Putamen (tissue), 1 donor: ENCODE data around the gene CD96.
"Not testable (repeated sequence)": the region's sequence is repeated elsewhere in the genome, so short reads cannot be mapped to it uniquely, and the experiment has no call there.

Experiments used
- DNase-seq: peaks from one replicate; pipeline ENCODE4 v3.0.0-alpha.2; 2016; ENCODE audit warnings: low spot score

CD96 gene

DNA sequence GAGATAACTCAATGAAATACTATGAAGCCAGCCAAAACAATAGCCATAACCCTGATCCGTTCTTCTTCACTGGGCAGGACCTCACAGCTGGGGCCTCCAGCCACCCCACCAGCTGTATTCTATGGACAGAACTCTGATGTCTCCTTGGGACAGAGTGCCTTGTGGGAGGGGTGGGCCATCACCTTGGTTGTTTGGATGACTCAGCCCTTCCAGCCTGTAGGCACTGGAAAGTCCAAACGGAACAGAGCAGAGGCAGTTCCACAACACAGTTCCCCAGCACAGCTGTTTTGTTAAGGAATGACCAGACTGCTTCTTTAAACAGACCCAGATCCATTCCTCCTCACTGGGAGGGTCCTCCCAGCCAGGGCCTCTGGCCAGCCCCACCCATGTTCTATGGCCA is 85.1 kb downstream of the CD96 start:
- no peak for DNase-seq

DNA sequence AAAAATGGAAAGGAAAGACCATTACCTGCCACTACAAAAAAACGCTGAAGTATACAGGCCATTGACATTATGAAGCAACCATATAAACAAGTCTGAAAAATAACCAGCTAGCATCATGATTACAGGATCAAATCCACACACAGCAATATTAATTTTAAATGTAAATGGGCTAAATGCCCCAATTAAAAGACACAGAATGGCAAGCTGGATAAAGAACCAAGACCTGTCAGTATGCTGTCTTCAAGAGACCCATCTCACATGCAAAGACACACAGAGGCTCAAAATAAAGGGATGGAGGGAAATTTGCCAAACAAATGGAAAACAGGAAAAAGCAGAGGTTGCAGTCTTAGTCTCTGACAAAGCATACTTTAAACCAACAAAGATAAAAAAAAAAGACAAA is 87.0 kb downstream of the CD96 start:
- not testable (repeated sequence) for DNase-seq

DNA sequence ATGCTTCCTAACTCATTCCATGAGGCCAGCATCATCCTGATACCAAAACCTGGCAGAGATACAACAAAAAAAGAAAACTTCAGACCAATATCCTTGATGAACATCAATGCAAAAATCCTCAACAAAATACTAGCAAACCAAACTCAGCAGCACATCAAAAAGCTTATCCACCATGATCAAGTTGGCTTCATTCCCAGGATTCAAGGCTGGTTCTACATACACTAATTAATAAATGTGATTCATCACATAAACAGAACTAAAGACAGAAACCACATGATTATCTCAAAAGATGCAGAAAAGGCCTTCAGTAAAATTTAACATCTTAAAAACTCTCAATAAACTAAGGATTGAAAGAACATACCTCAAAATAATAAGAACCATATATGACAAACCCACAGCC is 88.6 kb downstream of the CD96 start:
- not testable (repeated sequence) for DNase-seq

DNA sequence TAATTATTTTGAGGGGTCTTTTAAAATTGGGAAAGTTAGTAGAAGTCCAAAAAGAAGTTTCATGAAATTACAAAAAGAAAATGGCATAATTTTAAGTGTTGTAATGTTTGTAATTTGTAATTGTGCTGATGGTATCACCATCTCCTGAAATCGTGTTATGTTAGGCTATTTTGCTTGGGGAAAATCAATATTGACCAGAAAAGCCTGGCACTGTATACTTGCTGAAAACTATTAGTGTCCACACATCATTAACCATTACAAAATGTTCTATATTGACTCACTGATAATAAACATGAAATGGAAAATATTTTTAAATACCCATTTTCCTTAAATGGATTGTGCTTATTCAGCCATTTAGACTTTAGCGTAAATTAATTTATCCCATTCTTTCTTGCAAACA is 93.4 kb downstream of the CD96 start:
- DNase-seq, result no peak

DNA sequence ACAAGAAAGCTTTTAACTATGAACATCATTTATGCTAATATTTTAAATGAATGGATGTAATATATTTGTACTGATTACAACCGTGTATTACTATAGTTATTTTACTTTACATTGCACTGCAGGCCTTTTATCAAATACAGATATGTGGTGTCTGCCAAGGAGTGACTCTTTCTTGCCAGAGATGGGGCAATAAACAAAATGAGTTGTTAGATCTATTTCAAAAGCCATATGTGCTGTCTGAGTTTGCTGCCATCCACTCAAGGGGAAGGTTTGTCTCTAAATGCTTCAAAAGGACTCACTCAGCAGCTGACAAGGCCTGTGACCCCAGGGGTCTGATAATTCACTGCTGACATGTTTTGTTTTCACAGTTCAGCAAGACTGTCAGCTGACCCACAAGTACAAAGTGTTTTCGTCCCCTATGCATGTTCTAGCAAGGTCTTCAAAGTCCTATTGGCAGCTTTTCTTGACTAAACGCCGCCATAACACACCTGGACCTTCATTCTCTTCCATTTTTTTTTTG is 94.4 kb downstream of the CD96 start:
- DNase-seq, result no peak

DNA sequence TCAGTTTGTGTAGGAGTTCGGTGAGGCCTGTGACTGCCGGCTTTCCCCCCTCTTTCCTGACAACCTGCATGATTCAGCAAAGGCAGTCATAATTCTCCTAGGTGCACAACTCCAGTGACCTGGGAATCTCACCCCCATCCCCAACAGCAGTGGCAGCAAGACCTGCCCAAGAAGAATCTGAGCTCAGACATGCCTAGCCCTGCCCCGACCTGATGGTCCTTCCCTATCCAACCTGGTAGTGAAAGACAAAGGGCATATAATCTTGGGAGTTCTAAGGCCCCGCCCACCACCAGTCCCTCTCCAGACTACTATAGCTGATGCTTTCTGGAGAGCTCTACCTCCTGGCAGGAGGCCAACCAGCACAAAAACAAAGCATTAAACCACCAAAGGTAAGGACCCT is 97.3 kb downstream of the CD96 start:
- DNase-seq, result no peak

DNA sequence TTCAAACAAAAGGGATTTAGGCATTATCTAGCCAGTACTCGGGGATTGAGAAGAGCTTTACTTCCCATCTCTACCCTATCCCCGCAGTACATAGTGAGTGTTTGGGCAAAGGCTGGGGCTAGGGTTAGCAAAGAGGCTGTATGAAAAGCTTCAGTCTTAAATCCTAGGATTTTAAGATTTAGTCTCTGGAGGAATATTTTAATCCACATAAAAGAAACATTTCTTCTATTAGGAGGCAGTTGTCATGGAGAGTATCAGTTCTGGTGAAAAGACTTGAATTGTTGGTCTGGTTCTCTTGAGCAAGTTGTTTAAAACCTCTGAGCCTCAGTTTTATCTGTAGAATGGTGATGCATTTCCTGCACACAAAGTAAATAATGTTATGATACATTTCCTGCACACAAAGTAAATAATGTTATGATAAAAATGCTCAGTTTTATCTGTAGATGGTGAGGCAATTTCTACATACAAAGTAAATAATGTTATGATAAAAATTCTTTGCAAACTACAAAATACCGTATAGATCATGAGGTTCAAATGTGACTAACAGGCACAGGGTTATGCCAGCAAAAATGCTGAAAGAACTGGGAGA is 107.1 kb downstream of the CD96 start:
- no peak for DNase-seq

DNA sequence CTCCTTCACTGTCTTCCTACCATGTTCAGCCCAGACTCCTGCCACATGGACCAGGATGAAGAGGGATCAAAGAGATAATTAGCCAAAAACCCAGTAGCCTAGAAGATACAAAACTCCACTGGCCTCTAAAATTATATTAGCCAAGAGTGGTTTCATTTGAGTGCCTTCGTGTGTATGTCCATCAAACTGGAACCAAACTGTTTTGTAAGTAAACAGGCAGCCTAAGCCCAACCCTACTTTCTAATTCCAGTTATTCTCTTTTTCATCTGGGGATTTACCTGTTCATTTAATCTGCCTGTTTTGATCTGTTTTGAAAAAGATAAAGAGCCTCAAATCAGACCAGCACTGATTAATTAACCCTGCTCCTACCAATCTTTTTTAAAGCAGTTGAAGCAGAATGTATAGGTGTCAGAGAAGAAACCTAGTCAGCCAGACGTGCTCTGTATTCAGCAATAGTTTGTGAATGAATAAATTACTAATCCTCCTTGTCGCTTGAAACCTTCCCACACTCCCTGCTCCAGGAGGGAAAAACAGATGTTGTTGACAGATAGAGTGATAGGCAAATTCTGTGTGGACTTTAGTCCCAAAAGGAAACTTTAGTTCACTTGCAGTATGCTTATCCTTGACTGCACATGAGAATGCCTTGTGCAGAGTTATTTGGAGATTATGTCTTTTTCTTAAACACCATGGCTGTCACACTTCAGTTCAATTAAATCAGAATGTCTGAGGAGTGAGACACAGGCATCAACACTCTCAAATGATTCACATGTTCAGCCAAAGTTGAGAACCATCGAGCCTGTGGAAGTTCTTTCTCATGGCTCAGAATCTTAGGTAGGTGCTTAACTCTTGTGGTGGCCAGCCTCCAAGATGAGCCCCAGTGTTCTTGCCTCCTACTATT is 108.6 kb downstream of the CD96 start:
- DNase-seq, result no peak

DNA sequence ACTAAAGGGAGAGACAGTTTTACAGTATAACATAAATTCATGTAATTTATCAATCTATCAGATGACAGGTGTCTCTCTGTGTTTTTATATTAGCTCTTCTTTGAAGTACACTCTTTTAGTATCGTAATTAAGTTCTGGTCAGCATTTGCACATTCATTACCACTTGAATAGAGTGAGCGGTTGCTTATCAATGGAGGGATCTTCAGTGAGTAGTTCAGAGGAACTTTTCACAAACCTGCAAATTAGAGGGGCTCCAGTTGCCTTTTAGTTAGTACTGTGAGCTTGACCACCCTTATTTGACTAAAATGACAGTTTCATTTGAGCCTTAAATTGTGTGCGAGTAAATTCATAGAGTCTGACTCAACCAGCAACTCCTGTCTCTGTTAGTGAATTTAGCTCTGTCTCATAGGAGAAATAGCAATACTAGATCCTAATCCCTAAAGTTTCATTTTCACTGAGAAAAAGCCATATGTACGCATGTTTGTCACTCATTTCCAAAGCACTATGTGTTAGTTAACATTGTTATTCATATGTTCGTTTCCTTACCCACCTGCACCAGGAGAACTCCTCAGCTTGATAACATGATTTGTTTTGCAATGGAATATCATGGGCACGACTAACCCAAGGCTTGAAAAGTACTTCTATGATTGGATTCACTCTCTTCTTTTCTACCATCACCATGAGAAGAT is 110.6 kb downstream of the CD96 start:
- no peak for DNase-seq

DNA sequence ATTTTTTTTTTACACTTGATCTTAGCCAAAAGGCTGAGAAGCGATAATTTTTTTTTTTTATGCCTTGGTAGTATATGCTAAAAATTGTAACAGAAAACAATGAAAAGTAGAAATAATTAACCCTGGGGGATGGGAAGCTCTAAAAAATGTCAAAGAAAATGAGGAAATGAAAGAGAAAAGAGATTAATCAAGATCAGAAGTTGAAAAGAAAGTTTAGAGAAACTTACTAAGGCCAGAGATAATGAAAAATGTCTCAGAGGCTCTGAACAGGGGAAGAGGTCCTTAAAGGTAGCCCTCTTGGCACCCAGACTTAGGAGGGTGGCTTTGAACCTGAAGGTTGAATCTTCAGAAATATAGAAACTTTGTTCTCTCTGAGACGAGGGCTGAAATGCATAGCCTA is 111.8 kb downstream of the CD96 start:
- no peak for DNase-seq

DNA sequence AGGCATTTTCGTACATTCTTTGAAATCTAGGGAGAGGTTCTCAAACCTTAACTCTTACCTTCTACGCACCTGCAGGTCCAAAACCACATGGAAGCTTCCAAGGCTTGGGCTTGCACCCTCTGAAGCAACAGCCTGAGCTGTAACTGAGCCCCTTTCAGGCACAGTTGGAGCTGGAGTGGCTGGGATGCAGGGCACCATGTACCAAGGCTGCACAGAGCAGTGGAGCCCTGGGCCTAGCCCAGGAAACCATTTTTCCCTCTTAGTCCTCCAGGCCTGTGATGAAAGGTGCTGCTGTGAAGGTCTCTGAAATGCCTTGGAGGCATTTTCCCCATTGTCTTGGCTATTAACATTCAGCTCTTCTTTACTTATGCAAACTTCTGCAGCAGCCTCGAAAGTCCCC is 120.0 kb downstream of the CD96 start:
- DNase-seq, result no peak

DNA sequence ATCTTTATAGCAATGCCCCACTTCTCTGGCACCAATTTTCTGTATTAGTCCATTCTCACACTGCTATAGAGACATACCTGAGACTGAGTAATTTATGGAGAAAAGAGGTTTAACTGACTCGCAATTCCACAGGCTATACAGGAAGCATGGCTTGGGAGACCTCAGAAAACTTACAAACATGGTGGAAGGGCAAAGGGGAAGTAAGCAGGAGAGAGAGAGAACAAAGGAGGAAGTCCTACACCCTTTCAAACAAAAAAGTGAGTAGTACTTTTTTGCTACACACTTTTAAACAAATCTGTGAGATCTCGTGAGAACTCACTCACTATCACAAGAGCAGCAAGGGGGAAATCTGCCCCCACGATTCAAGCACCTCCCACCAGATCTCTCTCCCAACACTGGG is 120.9 kb downstream of the CD96 start:
- no peak for DNase-seq

DNA sequence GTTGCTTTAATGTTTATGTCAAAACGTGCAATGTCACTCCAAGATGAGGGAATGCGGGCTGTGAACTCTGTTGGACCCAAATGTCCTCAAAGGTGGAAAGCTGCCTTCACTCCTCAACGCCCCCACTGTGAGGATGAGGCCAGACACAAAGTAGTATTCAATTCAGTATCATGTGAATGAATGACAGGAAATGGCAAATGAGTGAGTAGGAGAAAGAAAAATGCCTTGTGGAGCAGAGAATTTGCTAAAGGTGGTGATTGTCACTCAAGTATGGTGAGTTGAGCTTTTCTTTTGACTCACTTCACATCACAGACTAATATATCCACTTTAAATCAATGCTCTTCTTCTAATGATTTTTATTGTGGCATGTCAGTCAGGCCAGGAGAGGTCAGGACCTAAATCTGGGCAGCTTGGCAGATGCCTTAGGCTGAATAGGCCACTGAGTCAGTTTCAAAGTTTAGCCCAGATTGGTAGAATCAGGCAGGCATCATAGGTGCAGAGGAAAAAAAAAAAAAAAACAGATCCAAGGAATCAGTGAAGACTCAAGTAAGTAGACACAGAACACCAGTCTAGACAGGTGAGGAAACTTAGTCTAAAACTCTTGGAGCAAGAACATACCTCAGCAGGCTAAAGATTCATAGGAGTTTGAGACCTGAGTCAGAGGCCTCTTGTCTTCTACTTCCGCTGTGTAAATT is 124.2 kb downstream of the CD96 start:
- DNase-seq, result no peak

DNA sequence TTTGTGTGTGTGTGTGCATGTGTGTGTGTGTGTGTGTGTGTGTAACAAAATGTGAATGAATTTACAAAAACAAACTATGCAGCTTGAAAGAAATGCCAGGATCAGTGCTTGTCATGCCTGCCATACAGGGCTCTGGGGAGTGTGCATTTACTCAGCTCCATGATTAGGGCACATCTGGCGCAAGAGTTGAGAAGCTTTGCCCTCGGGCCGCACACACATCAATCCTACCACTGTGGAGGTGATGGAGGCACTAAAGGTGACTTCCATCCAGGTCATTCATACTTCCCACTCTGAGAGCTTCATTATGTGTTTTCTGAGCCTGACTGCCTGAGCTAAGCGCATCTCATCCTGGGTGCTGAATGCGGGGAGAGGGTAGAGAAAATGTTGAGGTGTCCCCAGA is 125.2 kb downstream of the CD96 start:
- DNase-seq, result no peak

DNA sequence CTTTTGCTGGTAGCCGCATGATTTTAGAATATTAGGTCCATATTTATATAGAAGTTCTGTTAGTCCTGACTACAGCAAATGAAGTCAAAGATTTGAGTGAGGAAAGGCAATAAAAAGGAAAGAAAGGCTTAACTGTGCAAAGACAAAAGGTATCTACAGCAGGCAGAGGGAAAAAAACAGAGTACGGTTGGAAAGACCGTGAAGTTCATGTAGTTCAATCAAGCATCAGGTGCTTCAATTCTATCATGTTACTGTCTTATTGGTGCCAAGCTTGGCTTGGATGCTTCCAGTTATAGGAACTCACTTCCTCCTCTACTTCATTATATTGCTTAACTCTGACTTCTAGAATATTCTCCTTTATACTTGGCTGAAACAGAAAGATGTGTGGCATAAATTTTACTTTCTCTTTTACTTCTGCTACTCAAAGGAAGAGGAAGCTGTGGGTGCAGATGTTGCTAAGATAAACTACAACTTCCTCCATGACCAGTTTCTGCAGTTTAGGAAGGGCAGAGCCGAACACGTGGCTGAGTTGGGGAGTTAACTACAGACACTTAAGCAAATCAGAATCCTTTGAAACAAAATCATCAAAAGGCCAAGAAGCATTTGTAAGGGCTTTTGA is 125.7 kb downstream of the CD96 start:
- DNase-seq, result peak; percentile 36

DNA sequence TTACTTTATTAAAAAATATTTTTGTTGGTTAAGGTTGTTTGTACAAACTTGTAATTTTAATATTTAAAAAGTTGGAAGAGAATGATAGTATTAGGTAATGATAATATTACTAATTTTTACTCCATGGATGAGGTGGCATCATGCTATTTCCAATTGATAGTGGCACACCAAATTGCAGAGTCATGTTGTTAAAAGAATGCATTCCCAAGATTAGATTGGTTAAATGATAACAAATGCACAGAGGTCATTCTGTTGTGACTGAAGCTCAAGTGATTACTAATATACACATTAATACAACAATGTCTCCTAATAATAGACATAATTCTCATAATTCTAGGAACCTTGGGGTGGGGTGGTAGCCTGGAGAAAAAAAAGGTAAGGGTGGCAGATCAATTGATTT is 126.3 kb downstream of the CD96 start:
- no peak for DNase-seq

DNA sequence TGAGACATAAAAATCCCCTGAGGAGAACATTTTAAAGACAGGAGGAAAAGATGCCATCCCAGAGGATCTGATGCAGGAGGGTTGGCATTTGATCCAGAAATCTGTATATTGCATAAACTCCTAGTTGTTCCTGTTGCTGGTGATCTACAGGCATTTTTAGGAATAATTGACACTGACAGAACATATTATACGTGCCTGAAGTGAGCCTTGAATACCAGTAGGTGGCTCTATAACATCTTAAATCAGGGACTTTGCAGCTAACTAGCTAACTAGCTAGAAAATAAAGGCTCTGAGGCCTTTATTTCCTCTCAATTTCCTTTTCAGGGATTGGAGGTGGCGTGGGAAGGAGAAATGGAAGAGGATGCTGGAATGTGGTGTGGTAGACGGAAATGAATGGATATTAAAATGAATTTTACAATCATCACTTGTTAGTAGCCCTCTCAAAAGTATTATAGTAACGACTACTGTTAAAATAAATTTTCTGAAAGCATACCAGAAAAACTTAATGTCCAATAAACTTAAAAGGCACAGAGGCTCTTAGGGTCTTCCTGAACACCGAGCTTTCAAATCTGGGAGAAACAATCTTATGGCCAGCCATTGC is 127.0 kb downstream of the CD96 start:
- peak; percentile 46 for DNase-seq

DNA sequence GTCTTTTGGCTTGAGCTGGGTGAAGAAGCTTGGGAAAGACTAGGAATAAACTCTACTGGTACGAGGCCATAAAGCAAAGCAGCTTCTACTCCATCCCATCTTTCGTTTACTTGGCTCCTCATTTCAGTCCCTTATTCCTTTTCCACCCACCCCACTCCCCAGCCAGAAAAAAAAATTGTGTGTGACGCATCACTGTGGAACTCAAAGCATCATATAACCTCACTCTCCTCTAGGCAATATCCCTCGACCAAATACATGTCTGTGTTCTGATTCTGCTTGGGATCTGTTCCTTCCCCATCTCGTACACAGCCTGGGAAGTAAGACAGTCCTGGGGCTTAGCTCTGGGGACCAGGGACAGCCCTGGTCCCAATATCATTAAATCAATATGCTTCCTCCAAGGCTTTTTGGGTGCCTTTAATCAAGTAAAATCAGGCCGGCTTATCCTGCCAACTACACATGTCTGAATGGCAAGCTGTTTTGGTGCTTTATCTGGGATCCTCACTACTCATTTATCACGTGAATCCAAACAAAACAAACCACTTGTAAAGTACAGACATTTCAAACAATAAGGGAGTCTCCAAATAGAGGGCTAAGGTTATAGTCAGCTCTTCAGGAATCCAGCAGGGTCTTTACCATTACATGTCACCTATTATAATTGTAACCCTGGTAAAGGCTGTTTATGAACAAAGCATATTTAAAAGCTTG is 128.1 kb downstream of the CD96 start:
- DNase-seq, result no peak

DNA sequence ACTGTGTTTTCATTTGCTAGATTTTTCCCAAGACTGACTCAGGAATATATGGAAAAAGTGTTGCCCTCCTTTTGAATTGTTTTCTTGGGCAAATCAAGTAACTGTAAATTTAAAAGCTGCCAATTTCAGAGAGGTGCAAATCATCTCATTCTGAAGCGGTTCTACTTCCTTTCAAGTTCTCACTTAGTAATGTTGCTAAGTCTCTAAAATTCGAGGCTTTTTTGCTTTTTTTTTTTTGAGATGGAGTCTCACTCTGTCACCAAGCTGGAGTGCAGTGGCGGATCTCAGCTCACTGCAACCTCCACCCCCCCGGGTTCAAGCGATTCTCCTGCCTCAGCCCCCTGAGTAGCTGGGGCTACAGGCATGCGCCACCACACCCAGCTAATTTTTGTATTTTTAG is 130.5 kb downstream of the CD96 start:
- DNase-seq, result not testable (repeated sequence)

DNA sequence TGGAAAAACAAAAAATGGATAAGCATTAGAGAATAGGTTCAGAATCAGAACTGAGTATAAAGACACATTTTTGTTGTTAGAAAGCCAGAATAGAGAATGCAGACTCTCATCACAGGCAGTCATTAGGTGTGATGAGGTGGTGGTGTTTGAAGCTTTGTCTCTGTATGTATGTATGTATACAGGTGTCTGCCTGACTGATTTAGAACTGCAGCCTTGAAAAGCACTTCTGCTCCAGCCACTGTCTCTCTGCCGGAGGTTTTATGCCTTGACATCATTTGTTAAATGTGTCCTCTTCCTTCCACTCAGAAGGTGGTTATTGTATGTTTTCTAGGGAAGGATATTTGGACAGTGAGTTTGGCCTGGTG is 133.8 kb downstream of the CD96 start:
- no peak for DNase-seq
